MM.1S (cell line): ENCODE results near the gene MED13L.

Source experiments
- DNase-seq: peaks from one replicate; pipeline ENCODE4 v3.0.0-alpha.2; 2015
- H2AFZ ChIP-seq: fragments of 300-600 bp; sonication (generic); 2 replicates; pipeline ENCODE4 v1.6.0; 2016; ENCODE audit warnings: antibody characterized with exemption, low read length
- H3F3A ChIP-seq: fragments of 300-600 bp; sonication (generic); 2 replicates; pipeline ENCODE4 v1.6.1; 2016; ENCODE audit warnings: mild to moderate bottlenecking, antibody characterized with exemption, low read length, moderate library complexity, mixed read lengths; ENCODE audit not compliant: insufficient read depth
- H3K27ac ChIP-seq: fragments of 300-600 bp; sonication (generic); 2 replicates; pipeline ENCODE4 v1.5.1; 2016; ENCODE audit warnings: mild to moderate bottlenecking, low read length
- H3K27me3 ChIP-seq: fragments of 300-600 bp; sonication (generic); replicated peaks from 2 replicates; pipeline ENCODE4 v1.6.0; 2016; ENCODE audit warnings: low read length; ENCODE audit not compliant: insufficient read depth
- H3K36me3 ChIP-seq: fragments of 300-600 bp; sonication (generic); replicated peaks from 2 replicates; pipeline ENCODE4 v1.6.1; 2016; ENCODE audit warnings: mild to moderate bottlenecking, low read length, mixed read lengths; ENCODE audit not compliant: insufficient read depth
- H3K4me1 ChIP-seq: fragments of 300-600 bp; sonication (generic); 2 replicates; pipeline ENCODE4 v1.6.1; 2016; ENCODE audit warnings: low read length, mixed read lengths
- H3K4me2 ChIP-seq: fragments of 300-600 bp; sonication (generic); 2 replicates; pipeline ENCODE4 v1.6.0; 2016; ENCODE audit warnings: low read depth, low read length
- H3K4me3 ChIP-seq: fragments of 300-600 bp; sonication (generic); 2 replicates; pipeline ENCODE4 v1.5.1; 2016; ENCODE audit warnings: low read length, mixed read lengths
- H3K79me2 ChIP-seq: fragments of 300-600 bp; sonication (generic); 2 replicates; pipeline ENCODE4 v1.6.1; 2016; ENCODE audit warnings: mixed run types, low read length, mixed read lengths
- H3K9ac ChIP-seq: fragments of 300-600 bp; sonication (generic); 2 replicates; pipeline ENCODE4 v1.6.1; 2016; ENCODE audit warnings: low read length, mixed read lengths
- H3K9me2 ChIP-seq: fragments of 300-600 bp; sonication (generic); replicated peaks from 2 replicates; pipeline ENCODE4 v1.6.1; 2016; ENCODE audit warnings: mild to moderate bottlenecking, low read length, mixed read lengths; ENCODE audit not compliant: insufficient read depth
- H3K9me3 ChIP-seq: fragments of 300-600 bp; sonication (generic); replicated peaks from 2 replicates; pipeline ENCODE4 v1.6.1; 2016; ENCODE audit warnings: mild to moderate bottlenecking, low read length, mixed read lengths; ENCODE audit not compliant: insufficient read depth
- H4K20me1 ChIP-seq: fragments of 300-600 bp; sonication (generic); 2 replicates; pipeline ENCODE4 v1.6.1; 2016; ENCODE audit warnings: mild to moderate bottlenecking, low read length, moderate library complexity, mixed read lengths; ENCODE audit not compliant: insufficient read depth
- CTCF ChIP-seq: fragments of 300-600 bp; sonication (generic); IDR thresholded peaks from 2 replicates; pipeline ENCODE4 v1.5.1; 2016; ENCODE audit warnings: antibody characterized with exemption, low read length, mixed read lengths
- EZH2 ChIP-seq: fragments of 300-600 bp; sonication (generic); optimal IDR thresholded peaks from 2 replicates; pipeline ENCODE3; 2017; ENCODE audit warnings: low read depth, mild to moderate bottlenecking, antibody characterized with exemption, low read length, mixed read lengths
- EZH2phosphoT487 ChIP-seq: fragments of 300-600 bp; sonication (generic); IDR thresholded peaks from 2 replicates; pipeline ENCODE4 v1.6.1; 2018; ENCODE audit warnings: antibody characterized with exemption, low read length

The MED13L gene

GRCh38 chr12:116217045-116217735, 60.3 kb downstream of the MED13L start:
- Histone ChIP-seq H3K79me2 (peaks cover 92% of the 10 kb centered on the region), H4K20me1 (peaks cover 17% of the 10 kb centered on the region; the same call in 1 of the 2 replicates)

GRCh38 chr12:116216022-116216756, 61.3 kb downstream of the MED13L start:
- Histone ChIP-seq H3K9me2 (no peaks in the 10 kb centered on the region), H3K27me3 (no peaks in the 10 kb centered on the region), H2AFZ (no peak overlapping the region), H3K9ac (no peak overlapping the region), H3K4me2 (no peak overlapping the region), H3K9me3 (no peaks in the 10 kb centered on the region), H3K4me1 (0 out of 2 replicates have a peak, but pooled peaks cover 2% of the 10 kb centered on the region), H3K4me3 (no peak overlapping the region), H3K27ac (no peak overlapping the region), H4K20me1 (peaks cover 22% of the 10 kb centered on the region; the same call in 1 of the 2 replicates), H3K36me3 (no peaks in the 10 kb centered on the region), H3F3A (no peaks in the 10 kb centered on the region), H3K79me2 (peaks cover 92% of the 10 kb centered on the region)
- DNase-seq = no peak
- no peak for TF ChIP-seq EZH2
- TF ChIP-seq CTCF = no peak

More at GRCh38 chr12:116217045-116217735, 60.3 kb downstream of the MED13L start:
- Histone ChIP-seq H3F3A (no peaks in the 10 kb centered on the region), H3K4me1 (no peaks in the 10 kb centered on the region), H3K27ac (no peak overlapping the region), H3K9me3 (no peaks in the 10 kb centered on the region), H3K9ac (no peak overlapping the region), H3K4me3 (no peak overlapping the region), H3K36me3 (no peaks in the 10 kb centered on the region), H3K4me2 (no peak overlapping the region), H2AFZ (no peak overlapping the region), H3K9me2 (no peaks in the 10 kb centered on the region), H3K27me3 (no peaks in the 10 kb centered on the region)
- DNase-seq = no peak
- no peak for TF ChIP-seq EZH2
- no peak for TF ChIP-seq CTCF
- no peak for TF ChIP-seq EZH2phosphoT487

- H2AFZ ChIP-seq = no peak overlapping the region
- H3K9me2 ChIP-seq = no peaks in the 10 kb centered on the region
- H3K4me3 ChIP-seq = no peak overlapping the region
- H3F3A ChIP-seq = no peaks in the 10 kb centered on the region
- H3K36me3 ChIP-seq = no peaks in the 10 kb centered on the region
- H3K4me2 ChIP-seq = no peak overlapping the region
- no peaks in the 10 kb centered on the region for H3K9me3 ChIP-seq
- no peak overlapping the region for H3K27ac ChIP-seq
- peaks cover 92% of the 10 kb centered on the region for H3K79me2 ChIP-seq
- no peak for TF ChIP-seq CTCF
- no peak for TF ChIP-seq EZH2phosphoT487
- no peak for TF ChIP-seq EZH2
- H4K20me1 ChIP-seq = peaks cover 26% of the 10 kb centered on the region; the same call in 1 of the 2 replicates
- DNase-seq = no peak
- 0 out of 2 replicates have a peak, but pooled peaks cover 3% of the 10 kb centered on the region for H3K4me1 ChIP-seq
- H3K27me3 ChIP-seq = no peaks in the 10 kb centered on the region
- H3K9ac ChIP-seq = no peak overlapping the region
Observed at GRCh38 chr12:116215023-116215422, 62.5 kb downstream of the MED13L start.
